Subcutaneous adipose tissue (tissue), 4 donors: ENCODE results near the gene EPHB4. TPM values are rescaled to one million over a fixed set of nuclear protein-coding genes. Genes with fewer than 3 reads are reported as not detected.

Source experiments
- total RNA-seq, 4 donors: library from RNA; depleted of rRNA; stranded (reverse); fragments of >200 nt; gene quantifications; one replicate each; pipeline ENCODE4 v1.1.0, GENCODE V29; 2016
- TF ChIP-seq, protein P1 (sequence below): fragments of 450-650 bp; IDR thresholded peaks from one replicate; pipeline ENCODE4 v1.5.1; 2016; ENCODE audit warnings: low read depth, mild to moderate bottlenecking, control low read depth, antibody characterized with exemption, moderate library complexity

Gene EPHB4
- total RNA-seq, 4 donors from 2014 or later: 9.5 to 53.7 (median 14.7) TPM

DNA sequence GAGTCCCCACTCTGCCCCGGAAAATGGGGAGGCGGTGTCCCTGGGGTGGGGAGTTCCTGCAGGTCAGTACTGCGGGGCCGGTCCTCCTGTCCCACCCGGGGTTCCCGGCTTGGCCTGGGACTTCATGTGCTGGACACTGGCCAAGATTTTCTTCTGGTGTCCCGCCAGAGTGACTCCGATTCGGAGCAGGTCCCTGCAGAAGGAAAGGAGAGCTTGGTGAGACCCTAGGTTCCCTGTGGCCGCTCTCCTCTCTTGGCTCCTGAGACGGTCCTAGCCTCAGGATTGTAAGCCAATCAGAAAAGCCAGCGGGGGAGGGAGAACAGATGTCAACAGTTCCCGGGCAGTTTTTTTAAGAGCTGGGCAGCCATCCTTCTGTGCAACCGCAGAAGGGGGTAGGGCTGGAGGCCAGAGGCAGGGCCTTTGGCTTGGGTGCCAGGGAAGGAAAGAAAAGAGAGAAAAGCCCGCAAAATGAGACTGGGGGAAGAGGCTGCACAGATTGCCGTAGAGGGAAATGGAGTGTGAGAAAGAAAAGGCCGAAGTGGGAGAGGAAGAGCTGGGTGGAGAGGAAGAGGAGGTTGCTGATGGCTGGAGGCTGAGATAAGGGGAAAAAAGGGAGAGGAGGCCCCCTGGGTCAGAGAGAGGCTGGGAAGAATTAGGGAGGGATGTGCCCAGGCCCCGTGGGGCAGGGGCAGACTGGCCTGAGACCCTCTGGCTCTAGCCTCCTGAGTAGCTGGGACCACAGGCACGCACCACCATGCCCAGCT, 23.7 kb downstream of the EPHB4 start:
- TF ChIP-seq, protein P1, sequence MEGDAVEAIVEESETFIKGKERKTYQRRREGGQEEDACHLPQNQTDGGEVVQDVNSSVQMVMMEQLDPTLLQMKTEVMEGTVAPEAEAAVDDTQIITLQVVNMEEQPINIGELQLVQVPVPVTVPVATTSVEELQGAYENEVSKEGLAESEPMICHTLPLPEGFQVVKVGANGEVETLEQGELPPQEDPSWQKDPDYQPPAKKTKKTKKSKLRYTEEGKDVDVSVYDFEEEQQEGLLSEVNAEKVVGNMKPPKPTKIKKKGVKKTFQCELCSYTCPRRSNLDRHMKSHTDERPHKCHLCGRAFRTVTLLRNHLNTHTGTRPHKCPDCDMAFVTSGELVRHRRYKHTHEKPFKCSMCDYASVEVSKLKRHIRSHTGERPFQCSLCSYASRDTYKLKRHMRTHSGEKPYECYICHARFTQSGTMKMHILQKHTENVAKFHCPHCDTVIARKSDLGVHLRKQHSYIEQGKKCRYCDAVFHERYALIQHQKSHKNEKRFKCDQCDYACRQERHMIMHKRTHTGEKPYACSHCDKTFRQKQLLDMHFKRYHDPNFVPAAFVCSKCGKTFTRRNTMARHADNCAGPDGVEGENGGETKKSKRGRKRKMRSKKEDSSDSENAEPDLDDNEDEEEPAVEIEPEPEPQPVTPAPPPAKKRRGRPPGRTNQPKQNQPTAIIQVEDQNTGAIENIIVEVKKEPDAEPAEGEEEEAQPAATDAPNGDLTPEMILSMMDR: no peak

DNA sequence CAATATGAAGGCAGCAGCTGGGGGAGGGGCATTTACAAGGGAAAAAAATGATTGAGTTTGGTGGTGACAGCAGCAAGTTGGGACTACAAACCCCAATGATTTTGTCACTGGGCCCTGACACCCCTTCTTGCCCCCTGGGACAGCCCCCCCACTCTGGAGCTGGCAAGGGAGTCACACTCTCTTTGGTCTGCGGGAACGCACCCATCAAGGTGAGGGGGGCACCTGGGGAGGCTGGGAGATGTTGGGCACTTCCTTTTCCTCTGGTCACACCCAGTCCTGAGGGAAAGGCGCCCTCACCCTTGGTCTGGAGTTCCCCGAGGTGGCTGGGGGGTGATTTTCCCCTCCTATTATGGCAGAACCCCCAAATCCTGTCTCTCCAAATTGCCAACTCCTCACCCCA, 24.4 kb downstream of the EPHB4 start:
- TF ChIP-seq, protein P1: no peak

DNA sequence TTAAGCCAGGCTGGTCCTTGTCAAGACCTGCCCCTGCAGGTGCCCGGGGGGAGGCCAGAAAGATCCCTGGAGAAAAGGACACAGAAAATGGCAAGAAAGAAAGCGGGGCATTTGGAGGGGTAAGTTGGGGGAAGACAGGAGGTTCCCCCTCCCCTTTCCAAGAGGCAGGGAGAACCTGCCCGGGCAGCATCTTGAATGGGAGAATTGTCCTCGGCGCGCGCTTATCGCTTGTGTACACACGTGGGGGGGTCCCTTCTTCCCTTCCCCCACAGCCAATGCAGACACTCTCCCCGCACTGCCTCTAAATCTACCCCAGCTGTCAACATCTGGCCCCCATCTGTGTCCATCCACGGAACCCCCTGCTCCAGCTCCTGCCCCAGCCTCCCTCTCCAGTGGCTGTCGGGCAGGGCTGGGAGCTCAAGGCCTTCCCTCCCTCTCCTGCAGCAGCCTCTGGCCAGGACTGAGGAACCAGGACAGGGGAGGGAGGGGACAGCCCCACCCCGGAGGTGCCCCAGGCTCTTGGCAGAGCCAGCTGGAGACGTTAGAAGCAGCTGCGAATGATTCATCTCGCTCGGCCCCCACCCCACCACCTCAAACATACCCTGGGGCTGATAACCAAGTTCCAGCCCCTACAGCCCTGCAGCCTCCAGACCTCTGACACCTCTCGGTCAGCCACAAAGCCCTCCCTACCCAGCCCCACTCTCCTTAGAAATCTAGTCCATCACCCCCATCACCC, 25.3 kb downstream of the EPHB4 start:
- TF ChIP-seq, protein P1: no peak

DNA sequence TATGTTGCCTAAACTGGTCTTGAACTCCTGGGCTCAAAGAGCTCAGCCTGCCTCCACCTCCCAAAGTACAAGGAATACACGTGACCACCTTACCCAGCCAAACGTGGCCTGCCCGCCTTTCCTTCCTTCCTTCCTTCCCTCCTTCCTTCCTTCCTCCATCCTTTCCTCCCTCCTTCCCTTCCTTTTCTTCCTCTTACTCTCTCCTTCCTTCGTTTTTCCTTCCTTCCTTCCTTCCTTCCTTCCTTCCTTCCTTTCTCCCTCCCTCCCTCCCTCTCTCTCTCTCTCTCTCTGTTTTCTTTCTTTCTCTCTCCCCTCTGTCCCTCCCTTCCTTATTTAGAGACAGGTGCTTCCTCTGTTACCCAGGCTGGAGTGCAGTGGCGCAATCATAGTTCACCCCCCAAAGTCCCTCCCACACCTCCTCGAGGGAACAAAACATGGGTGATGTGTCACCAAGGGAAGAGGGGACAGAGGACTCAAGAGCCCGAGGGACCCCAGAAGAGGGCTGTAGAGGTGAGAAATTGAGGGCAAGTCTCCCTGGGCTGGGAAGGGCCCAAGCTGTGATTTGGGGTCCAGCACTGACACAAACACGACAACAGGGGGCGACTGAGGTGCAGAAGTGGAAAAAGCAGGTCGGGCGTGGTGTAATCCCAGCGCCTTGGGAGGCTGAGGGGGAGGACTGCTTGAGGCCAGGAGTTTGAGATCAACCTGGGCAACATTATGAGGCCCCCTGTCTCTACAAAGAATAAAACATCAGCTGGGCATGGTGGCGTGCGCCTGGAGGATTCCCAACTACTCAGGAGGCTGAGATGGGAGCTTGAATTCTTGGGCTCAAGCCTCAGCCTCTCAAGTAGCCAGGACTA, 28.1 kb downstream of the EPHB4 start:
- TF ChIP-seq, protein P1: no peak

DNA sequence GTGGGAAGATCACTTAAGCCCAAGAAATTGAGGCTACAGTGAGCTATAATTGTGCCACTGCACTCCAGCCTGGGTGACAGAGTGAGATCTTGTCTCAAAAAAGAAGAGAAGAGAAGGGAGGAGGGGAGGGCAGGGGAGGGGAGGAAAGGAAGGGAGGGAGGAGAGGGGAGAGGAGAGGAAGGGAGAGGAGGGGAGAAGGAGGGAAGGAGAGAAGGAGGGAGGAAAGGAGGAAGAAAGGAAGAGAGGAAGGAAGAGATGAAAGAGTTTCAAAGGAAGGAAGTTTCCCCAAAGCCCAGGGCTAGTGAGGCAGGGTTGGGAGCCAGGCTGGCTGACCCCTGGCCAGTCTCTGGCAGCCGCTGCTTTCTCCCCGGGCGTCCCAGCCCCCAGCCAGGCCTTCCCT, 32.6 kb downstream of the EPHB4 start:
- TF ChIP-seq, protein P1: no peak

DNA sequence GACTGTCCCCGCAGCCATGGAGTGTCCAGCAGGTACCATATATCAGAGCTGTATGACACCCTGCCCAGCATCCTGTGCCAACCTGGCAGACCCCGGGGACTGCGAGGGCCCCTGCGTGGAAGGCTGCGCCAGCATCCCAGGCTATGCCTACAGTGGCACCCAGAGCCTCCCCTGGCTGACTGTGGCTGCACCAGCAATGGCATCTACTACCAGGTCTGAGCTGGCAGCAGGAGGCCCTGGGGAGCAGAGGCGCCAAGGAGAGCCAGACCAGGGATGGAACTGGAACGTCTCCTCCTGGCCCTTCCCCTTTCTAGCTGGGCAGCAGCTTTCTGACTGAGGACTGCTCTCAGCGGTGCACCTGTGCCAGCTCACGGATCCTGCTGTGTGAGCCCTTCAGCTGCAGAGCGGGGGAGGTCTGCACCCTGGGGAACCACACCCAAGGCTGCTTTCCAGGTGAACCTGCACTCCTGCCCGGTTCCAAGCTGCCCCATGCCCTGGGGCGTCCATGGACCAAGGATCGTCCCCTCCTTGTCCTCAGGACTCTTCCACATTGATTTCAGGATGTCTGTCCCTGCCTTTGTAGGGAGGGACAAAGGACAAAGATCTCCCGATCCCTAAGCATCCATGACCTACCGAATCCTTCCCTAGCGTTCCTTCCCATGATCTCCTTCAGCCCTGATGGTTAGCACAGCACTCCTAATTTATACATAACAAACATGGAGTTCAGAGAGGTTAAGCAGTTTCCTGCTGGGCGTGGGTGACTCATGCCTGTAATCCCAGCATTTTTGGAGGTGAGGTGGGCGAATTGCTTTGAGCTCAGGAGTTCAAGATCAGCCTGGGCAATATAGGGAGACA, 33.3 kb downstream of the EPHB4 start:
- TF ChIP-seq, protein P1: no peak
